HG03060 (cell line): ENCODE data around the gene CABLES1.
"Not testable (repeated sequence)": the region's sequence is repeated elsewhere in the genome, so short reads cannot be mapped to it uniquely, and the experiment has no call there.

Experiments
- ATAC-seq: cut with Tn5 transposase; IDR thresholded peaks from one replicate; pipeline ENCODE4 v1.9.1; 2021; ENCODE audit warnings: low read depth, moderate number of reproducible peaks; ENCODE audit not compliant: unreplicated experiment

CABLES1 gene

DNA sequence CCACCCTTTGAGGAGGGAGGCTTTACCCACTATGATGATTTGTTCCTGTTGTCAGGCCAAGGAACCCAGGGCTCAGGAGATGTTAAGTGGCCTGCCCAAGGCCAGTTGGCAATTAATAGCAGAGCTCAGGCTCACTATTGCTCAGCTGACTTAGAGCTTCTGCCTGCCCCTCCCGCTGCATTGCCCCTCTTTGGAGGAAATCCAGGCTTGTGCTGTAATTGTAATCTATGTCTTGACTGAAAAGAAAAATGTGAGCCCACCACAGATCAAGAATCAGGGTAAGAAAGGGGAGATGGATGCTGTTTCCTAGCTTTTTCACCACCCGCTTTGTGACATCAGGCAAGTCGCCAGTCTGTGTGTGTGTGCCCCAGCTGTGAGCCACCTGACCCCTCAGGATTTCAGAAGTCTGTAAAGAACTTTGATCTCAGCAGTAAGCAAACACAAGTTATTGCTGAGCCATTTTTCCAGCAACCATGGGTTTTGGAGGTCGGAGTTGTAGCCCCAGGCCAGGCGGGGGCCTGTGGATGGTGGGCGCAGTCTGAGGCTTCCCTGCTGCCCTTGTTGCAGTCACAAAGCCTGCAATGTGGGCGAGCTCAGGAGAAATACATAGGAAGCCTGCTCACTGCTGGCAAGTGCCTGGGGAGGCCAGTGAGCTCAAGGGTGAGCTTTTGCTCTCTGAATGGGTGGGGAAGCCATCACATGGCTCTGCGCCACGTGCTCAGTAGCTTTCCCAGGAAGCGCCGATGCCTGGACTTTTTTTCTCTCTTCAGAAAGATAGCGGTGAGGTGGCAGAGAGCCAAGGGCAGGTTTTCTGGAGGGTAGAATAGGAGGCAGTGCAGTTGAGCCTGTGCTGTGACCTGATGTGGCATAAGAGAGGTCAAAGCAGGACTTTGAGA lies 6.1 kb downstream of the CABLES1 start:
- no peak for ATAC-seq

DNA sequence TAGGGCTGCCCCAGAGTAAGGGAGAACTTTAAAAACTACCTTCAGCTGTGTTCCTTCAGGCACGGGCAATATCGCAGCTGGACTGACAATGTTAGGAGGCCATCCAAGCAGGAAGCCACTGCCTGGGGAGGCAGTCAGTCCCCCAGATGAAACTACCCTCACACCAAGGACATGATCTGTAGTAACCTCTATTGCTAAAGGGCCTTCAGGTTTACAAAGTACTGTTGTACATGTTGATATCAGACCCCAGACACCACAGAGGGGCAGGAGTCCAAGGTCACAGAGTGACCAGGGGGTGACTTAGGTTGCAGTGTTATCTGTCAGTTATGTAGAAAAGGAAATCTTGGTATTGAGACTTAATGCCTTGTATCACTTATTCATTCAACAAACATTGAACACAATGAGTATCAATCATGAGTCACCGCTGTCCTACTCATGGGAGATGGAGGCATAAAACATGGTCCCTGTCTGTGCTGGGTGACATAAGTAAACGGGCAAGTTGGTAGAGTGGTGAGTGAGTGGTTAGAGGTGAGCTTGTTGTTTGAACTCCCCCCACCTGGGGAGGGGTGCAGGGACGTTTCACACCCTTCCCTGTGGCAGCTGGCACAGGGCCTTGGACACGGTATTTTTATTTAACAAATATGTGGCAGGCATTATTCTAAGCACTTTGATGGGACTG lies 7.1 kb downstream of the CABLES1 start:
- ATAC-seq: no peak

GRCh38 chr18:23143016-23143814 lies 7.9 kb downstream of the CABLES1 start:
- no peak for ATAC-seq

- ATAC-seq: no peak
Observed at GRCh38 chr18:23143815-23144261, 8.6 kb downstream of the CABLES1 start.

- ATAC-seq: no peak
Observed at GRCh38 chr18:23144640-23145039, 9.4 kb downstream of the CABLES1 start.

GRCh38 chr18:23145621-23146020 lies 10.3 kb downstream of the CABLES1 start:
- ATAC-seq: no peak

DNA sequence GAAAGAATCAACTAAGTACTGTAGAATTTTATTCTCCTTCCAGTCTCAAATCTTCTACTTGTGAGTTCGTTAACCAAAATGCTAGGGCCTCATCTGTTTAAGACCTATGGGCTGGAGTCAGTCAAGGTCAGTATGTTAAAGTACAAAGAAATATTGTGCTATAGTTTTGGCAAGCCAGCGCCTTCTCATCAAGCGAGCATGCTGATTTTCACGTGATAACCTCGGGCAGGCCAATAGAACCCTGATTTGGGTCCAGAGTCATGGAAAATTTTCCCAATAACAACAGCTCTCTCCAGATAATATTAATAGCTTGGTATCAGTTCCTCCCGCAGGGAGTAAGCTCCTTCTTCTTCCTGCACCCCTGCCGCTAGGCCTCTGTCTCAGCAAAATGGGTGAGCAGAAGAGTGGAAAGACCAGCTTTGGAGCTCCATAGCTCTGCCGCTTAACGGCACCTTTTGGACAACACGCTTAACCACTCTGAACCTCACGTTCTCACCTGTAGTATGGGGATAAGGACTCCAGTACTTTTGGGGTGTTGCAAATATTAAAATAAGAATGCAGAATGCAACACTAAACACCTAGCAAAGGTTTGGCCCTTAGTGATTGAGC lies 11.7 kb downstream of the CABLES1 start:
- no peak for ATAC-seq

DNA sequence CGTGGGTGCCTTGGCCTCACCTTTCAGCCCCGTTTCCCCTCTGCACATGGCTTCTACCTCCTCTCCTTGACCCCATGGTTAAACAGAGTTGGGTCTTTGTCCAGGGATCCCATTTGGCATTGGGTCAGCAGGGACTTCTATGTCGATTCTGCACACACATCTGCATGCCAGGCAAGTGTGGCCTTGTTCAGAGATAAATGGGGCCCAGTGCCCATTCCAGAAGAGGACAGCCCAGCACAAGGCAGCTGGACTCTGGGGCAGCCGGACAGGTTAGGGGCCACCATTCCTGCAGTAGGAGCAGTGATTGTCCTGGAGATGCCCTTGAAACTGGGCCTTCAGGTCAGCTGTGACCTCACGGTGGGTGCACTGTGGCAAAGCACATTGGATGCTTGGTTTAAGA lies 13.1 kb downstream of the CABLES1 start:
- ATAC-seq: no peak

GRCh38 chr18:23149570-23149969 lies 14.3 kb downstream of the CABLES1 start:
- ATAC-seq: no peak

DNA sequence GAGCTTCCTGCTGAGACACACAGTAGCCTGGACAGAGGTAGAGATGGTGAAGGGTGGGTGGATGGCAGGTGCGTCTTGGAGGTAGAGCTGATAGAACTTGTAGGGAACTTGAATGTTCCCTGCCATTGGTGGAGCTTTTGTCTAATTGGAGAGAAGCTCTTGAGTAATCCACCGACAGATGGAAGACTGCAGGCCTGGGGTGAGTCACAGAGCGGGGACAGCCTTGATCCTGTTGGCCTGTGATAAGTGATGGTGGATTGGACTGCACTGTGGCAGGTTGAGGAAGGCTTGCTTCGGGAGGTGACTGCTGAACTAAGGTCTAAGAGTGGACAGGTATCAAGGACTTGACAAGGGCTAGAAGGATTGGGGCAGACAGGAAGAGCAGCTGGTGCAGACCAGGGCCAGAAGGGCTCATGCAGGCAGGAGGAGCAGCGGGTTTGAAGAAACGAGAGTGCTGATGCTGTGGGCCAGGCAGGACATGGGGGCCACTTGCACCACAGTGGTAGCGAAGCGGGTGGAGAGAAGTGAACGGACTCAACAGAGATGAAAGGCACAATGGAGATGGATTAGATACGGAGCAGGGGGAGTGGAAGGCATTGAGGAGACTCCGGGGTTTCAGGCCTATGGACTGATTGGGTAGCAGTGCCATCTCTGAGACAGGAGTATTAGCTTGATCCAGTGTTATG lies 16.3 kb downstream of the CABLES1 start:
- ATAC-seq: no peak

GRCh38 chr18:23154030-23154429 lies 18.7 kb downstream of the CABLES1 start:
- ATAC-seq: no peak

GRCh38 chr18:23154823-23155500 lies 19.7 kb downstream of the CABLES1 start:
- no peak for ATAC-seq

DNA sequence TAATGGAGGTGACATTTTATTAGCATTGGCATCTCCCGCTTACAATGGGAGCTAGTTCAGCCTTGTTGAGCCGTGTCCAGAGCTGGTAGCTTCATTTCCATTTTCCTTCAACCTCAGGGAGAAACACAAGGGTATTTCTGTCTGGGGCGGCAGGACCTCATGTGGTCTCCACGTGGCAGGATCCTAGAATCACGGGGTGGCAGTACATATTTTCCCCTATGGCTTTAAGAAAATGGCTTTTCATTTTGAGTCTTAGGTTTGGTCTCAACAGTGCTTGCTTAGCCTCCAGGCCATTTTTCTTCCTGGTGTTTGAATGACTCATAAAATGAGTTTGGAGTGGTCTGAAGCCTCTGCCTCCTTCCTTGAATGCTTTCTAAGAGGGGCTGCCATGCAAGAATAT lies 20.3 kb downstream of the CABLES1 start:
- no peak for ATAC-seq

DNA sequence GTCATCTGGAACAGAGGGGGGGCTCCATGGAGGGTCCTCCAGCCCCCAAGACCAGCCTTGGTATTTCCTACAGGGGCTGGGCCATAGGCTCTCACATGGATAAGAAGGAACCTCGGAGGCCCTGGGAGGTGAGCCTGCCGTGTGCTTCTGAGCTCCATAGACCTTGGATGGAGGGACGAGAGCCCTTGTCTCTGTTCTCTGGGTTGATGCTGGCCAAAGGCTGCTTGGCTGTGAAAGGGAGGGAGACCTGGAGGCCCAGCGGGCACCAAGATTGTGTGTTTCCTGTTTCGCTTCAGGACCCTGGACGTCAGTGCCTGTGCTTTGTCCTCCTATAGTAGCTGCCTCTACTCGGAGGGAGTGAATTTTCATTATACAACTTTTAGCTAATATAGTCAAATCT lies 20.8 kb downstream of the CABLES1 start:
- ATAC-seq: no peak

DNA sequence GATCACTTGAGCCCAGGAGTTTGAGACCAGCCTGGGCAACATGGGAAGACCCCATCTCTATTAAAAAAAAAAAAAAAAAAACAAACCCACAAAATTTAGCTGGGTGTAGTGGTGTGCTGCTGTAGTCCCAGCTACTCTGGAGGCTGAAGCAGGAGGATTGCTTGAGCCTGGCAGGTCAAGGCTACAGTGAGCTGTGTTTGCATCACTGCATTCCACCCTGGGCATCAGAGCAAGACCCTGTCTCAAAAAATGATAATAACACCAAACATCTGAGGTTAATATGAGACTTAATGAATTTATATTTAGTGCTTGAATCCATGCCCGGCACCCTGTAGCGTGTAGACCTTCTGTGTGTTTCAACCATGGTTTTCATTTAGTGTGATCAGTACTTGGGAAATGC lies 22.8 kb downstream of the CABLES1 start:
- ATAC-seq: no peak

DNA sequence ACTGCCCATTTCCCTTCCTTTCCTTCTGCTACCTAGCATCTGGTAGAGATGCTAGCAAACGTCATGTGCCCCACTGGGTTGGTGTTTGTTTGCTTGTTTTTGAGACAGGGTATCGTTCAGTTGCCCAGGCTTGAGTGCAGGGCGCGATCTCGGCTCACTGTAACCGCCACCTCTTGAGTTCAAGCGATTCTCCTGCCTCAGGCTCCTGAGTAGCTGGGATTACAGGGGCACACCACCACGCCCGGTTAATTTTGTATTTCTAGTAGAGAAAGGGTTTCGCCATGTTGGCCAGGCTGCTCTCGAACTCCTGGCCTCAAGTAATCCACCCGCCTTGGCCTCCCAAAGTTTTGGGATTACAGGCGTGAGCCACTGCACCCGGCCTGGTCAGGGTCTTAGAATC lies 23.6 kb downstream of the CABLES1 start:
- not testable (repeated sequence) for ATAC-seq

DNA sequence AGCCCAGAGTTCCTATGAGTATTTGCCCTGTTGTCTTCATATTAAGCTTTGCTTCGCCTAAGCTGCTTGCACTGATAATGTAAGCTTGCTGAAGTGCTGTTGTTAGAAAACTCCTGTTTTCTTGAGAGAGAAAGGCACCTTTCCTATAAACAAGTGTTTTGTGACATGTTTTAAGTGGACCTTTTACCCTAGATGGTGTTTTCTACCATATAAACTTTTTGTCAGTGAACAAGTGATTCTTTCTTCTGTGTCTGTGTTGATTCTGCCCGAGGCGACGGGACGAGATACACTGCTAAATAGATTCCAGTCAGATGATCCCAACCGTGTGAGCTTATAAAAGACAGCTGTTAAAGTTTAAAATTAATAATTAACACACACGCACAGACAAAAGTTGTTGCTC lies 24.1 kb downstream of the CABLES1 start:
- no peak for ATAC-seq

DNA sequence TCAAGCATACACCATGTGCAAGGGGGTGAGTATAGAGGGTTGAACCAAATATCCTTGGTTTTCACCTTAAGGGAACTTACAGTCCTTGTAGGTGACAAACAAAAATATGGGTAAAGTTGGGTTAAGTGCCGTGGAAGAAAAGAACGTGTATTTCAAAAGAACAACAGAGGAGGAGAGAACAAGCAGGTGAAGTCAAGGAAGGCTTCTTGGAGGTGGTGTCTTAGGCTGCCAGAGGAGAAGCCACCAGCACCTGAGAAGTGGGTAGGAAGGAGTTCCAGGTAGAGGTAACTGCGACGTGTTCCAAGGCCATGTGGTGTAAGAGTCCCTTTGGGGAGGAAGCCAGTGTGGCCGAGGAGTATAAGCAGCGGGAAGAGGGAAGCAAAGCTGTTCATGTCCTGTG lies 27.2 kb downstream of the CABLES1 start:
- no peak for ATAC-seq

- no peak for ATAC-seq
Observed at GRCh38 chr18:23163786-23164533, 28.7 kb downstream of the CABLES1 start.
